K562 (cell line): Measurements from ENCODE around the gene ZNF213. TPM values are rescaled to one million over a fixed set of nuclear protein-coding genes. Genes with fewer than 3 reads are reported as not detected.

ENCODE experiments used
- ASH1L ChIP-seq: fragments of 450-650 bp; IDR thresholded peaks from 2 replicates; pipeline ENCODE4 v1.6.1; 2018; ENCODE audit warnings: borderline replicate concordance, mild to moderate bottlenecking, low read depth; ENCODE audit not compliant: partially characterized antibody
- BRD9 ChIP-seq: fragments of 450-650 bp; IDR thresholded peaks from 2 replicates; pipeline ENCODE4 v1.6.1; 2018; ENCODE audit warnings: low read depth; ENCODE audit not compliant: partially characterized antibody
- C11orf30 ChIP-seq: fragments of 450-650 bp; IDR thresholded peaks from 2 replicates; pipeline ENCODE4 v1.6.1; 2016; ENCODE audit warnings: low read depth, mild to moderate bottlenecking
- FIP1L1 ChIP-seq: fragments of 200-400 bp; formaldehyde crosslinking; IDR thresholded peaks from 2 replicates; pipeline ENCODE4 v1.6.1; 2018; ENCODE audit warnings: mild to moderate bottlenecking, low read depth, low read length; ENCODE audit not compliant: poor library complexity, severe bottlenecking
- HLTF ChIP-seq: fragments of 450-650 bp; IDR thresholded peaks from 2 replicates; pipeline ENCODE4 v1.6.1; 2016
- HNRNPUL1 ChIP-seq: fragments of 200-400 bp; formaldehyde crosslinking; IDR thresholded peaks from 2 replicates; pipeline ENCODE4 v1.6.1; 2017; ENCODE audit warnings: low read length
- NBN ChIP-seq: fragments of 450-650 bp; IDR thresholded peaks from 2 replicates; pipeline ENCODE4 v1.6.1; 2016; ENCODE audit warnings: low read depth, mild to moderate bottlenecking
- PML ChIP-seq: IDR thresholded peaks from 2 replicates; pipeline ENCODE4 v1.6.1; 2012; ENCODE audit warnings: low read length, inconsistent platforms
- POU5F1 ChIP-seq: fragments of 150-350 bp; IDR thresholded peaks from 2 replicates; pipeline ENCODE4 v1.6.1; 2014; ENCODE audit warnings: borderline replicate concordance, low read length, low read depth, mild to moderate bottlenecking; ENCODE audit not compliant: partially characterized antibody
- PRPF4 ChIP-seq: fragments of 200-400 bp; formaldehyde crosslinking; IDR thresholded peaks from one replicate; pipeline ENCODE4 v1.6.1; 2017; ENCODE audit warnings: low read length, low read depth, mild to moderate bottlenecking; ENCODE audit not compliant: insufficient read depth, poor library complexity, severe bottlenecking
- RBM25 ChIP-seq: fragments of 200-400 bp; formaldehyde crosslinking; IDR thresholded peaks from 2 replicates; pipeline ENCODE4 v1.6.1; 2018; ENCODE audit warnings: low read length, low read depth, moderate library complexity; ENCODE audit not compliant: severe bottlenecking
- RCOR1 ChIP-seq, 2 experiments: IDR thresholded peaks; 2 replicates each; pipeline ENCODE4 v1.6.1; 2012; ENCODE audit warnings: low read depth in 2 of 2, low read length in 2 of 2, borderline replicate concordance in 1 of 2, improper control_type of control experiment in 1 of 2
- WHSC1 ChIP-seq: IDR thresholded peaks from one replicate; pipeline ENCODE4 v1.6.1; 2012; ENCODE audit warnings: low read length, control low read depth, inconsistent platforms
- YBX1 ChIP-seq: fragments of 450-650 bp; IDR thresholded peaks from 2 replicates; pipeline ENCODE4 v1.7.1; 2016; ENCODE audit warnings: mild to moderate bottlenecking
- polyA plus RNA-seq, 8 experiments: library from polyadenylated mRNA; depleted of rRNA in 4 of 8; stranded (reverse) in 5 of 8; unstranded in 3 of 8; fragments of >200 nt; fragmentation: Nextera tagmentation in 2 of 8; fragmentation: Illumina TruSeq in 1 of 8; extraction: Ambion mirVana in 2 of 8; extraction: Trizol in 1 of 8; gene quantifications; 2 replicates each; pipeline versions ENCODE4 v1.2.1 to v1.2.3, GENCODE V29; 2011 to 2014; ENCODE audit warnings: inconsistent platforms in 1 of 8, missing spikeins in 1 of 8
- total RNA-seq, 7 experiments: library from RNA; depleted of rRNA in 6 of 7; stranded (reverse); fragments of >200 nt in 6 of 7; fragmentation: Illumina TruSeq in 2 of 7; extraction: Trizol in 2 of 7; gene quantifications; 2 replicates each; pipeline versions ENCODE4 v1.2.1 to v1.2.3, GENCODE V29; 2011 to 2021; ENCODE audit warnings: low replicate concordance in 1 of 7
- TF ChIP-seq, protein P1 (sequence below), 2 experiments: fragments of 250-450 bp in 1 of 2; fragments of 450-650 bp in 1 of 2; sonication (Bioruptor Pico) in 1 of 2; IDR thresholded peaks; 2 replicates each; pipeline versions ENCODE4 v1.6.1 to v1.8.0; 2016 to 2021; ENCODE audit warnings: mild to moderate bottlenecking in 2 of 2, moderate library complexity in 2 of 2, missing compliant biosample characterization in 1 of 2, missing genetic modification characterization in 1 of 2
- TF ChIP-seq, protein P2 (sequence below), 3 experiments: fragments of 200-800 bp in 1 of 3; sonication (Bioruptor generic) in 1 of 3; sonication (generic) in 1 of 3; formaldehyde crosslinking in 1 of 3; IDR thresholded peaks; 2 replicates each; pipeline versions ENCODE4 v1.6.1 to v1.8.0; 2016 to 2022; ENCODE audit warnings: mild to moderate bottlenecking in 2 of 3, missing compliant biosample characterization in 2 of 3, missing genetic modification characterization in 2 of 3, missing genetic modification reagents in 1 of 3
- TF ChIP-seq, protein P3 (sequence below): fragments of 450-650 bp; conservative IDR thresholded peaks from 2 replicates; pipeline ENCODE4 v1.6.1; 2016; ENCODE audit warnings: missing genetic modification characterization, low read depth, mild to moderate bottlenecking, control low read depth, missing compliant biosample characterization
- TF ChIP-seq, protein P4 (sequence below): fragments of 450-650 bp; formaldehyde crosslinking; conservative IDR thresholded peaks from 2 replicates; pipeline ENCODE4 v1.4.0; 2022; ENCODE audit warnings: mild to moderate bottlenecking, missing genetic modification characterization
- TF ChIP-seq, protein P5 (sequence below): fragments of 450-650 bp; IDR thresholded peaks from 2 replicates; pipeline ENCODE4 v1.6.1; 2016; ENCODE audit warnings: antibody characterized with exemption

The ZNF213 gene
- total and polyA plus RNA-seq, 9 of the 15 experiments (the other 6 are each of a cell fraction or from before 2014, with no cell fraction given), result 0.49 to 10.0 (median 1.8) TPM

DNA sequence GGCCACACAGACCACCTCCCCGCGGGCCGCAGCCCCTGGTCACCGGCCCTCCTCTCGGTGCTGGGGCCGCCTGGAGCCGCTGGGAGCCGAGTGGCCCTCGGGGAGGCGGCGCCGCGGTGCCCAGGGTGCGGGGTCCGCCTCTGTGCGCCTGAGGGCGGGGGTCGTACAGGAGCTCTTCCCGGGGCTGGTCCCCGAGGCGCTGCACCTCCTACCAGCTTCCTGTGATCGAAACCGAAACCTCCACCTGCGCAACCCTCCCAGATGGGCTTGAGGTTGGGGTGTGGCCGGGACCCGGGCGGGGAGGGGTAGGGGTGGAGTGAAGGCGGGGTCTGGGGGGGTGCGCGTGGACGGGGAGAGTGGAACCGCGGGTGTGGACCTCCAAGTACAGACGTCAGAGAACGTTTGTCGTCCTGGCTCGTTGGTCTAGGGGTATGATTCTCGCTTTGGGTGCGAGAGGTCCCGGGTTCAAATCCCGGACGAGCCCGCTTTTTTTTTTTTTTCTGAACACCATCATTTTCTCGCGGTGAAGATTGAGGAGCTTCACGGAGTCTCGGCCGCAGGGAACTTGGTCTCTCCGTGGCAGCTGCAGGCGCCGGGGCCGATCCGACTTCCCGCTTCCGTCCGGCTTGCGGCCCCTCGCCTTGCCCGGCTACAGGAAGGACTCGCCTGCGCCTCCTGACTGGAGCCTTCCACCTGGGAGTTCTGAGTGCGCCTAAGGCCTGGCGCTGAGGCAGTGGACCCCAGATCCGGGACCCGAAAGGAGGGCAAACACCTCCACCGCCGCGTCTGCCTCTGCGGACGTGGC is 23.9 kb downstream of the ZNF213 start (continued):
- TF ChIP-seq, protein P1, sequence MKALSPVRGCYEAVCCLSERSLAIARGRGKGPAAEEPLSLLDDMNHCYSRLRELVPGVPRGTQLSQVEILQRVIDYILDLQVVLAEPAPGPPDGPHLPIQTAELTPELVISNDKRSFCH (CRISPR knock-in tag; IDR thresholded peaks at IDR 0.05), result no peak
- TF ChIP-seq, protein P1 (tag; IDR thresholded peaks at IDR 0.05), result peak; percentile 78
- TF ChIP-seq BRD9 (peak; percentile 69), HNRNPUL1 (no peak), POU5F1 (no peak), RCOR1 (IDR thresholded peaks at IDR 0.05; ENCODE audit: borderline replicate concordance in 1 of 2, low read depth in 2 of 2, low read length in 2 of 2) (peak in 1 of 2 experiments; percentile 44; a peak in 2 of 4 replicates), FIP1L1 (peak; percentile 2), NBN (peak; percentile 84), PML (0 out of 2 replicates have a peak, but pooled peaks have one; percentile 37), PRPF4 (no peak), YBX1 (no peak), RBM25 (no peak), C11orf30 (no peak), WHSC1 (no peak), ASH1L (no peak), HLTF (no peak)
- TF ChIP-seq, protein P2, sequence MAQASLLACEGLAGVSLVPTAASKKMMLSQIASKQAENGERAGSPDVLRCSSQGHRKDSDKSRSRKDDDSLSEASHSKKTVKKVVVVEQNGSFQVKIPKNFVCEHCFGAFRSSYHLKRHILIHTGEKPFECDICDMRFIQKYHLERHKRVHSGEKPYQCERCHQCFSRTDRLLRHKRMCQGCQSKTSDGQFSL (CRISPR knock-in tag; IDR thresholded peaks at IDR 0.05), result peak; percentile 96
- TF ChIP-seq, protein P2 (tag; IDR thresholded peaks at IDR 0.05), result peak in 1 of 2 experiments; percentile 93; a peak in 2 of 4 replicates
- TF ChIP-seq, protein P3, sequence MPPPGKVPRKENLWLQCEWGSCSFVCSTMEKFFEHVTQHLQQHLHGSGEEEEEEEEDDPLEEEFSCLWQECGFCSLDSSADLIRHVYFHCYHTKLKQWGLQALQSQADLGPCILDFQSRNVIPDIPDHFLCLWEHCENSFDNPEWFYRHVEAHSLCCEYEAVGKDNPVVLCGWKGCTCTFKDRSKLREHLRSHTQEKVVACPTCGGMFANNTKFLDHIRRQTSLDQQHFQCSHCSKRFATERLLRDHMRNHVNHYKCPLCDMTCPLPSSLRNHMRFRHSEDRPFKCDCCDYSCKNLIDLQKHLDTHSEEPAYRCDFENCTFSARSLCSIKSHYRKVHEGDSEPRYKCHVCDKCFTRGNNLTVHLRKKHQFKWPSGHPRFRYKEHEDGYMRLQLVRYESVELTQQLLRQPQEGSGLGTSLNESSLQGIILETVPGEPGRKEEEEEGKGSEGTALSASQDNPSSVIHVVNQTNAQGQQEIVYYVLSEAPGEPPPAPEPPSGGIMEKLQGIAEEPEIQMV (tag), result no peak
- TF ChIP-seq, protein P4, sequence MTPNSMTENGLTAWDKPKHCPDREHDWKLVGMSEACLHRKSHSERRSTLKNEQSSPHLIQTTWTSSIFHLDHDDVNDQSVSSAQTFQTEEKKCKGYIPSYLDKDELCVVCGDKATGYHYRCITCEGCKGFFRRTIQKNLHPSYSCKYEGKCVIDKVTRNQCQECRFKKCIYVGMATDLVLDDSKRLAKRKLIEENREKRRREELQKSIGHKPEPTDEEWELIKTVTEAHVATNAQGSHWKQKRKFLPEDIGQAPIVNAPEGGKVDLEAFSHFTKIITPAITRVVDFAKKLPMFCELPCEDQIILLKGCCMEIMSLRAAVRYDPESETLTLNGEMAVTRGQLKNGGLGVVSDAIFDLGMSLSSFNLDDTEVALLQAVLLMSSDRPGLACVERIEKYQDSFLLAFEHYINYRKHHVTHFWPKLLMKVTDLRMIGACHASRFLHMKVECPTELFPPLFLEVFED (CRISPR knock-in tag), result no peak
- TF ChIP-seq, protein P5, sequence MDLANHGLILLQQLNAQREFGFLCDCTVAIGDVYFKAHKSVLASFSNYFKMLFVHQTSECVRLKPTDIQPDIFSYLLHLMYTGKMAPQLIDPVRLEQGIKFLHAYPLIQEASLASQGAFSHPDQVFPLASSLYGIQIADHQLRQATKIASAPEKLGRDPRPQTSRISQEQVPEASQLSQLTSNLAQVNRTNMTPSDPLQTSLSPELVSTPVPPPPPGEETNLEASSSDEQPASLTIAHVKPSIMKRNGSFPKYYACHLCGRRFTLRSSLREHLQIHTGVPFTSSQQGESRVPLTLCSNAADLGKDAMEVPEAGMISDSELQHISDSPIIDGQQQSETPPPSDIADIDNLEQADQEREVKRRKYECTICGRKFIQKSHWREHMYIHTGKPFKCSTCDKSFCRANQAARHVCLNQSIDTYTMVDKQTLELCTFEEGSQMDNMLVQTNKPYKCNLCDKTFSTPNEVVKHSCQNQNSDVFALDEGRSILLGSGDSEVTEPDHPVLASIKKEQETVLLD, result peak; percentile 46; the same call in 1 of the 2 replicates
